GM18907 (cell line): Measurements from ENCODE around the gene ETV7.
"Not testable (repeated sequence)": the region's sequence is repeated elsewhere in the genome, so short reads cannot be mapped to it uniquely, and the experiment has no call there.

Experiments used
- ATAC-seq: cut with Tn5 transposase; IDR thresholded peaks from one replicate; pipeline ENCODE4 v1.9.1; 2021; ENCODE audit warnings: mild to moderate bottlenecking, moderate library complexity; ENCODE audit not compliant: unreplicated experiment

ETV7 gene

GRCh38 chr6:36343109-36343680, 44.3 kb downstream of the ETV7 start:
- no peak for ATAC-seq

- no peak for ATAC-seq
These were observed 46.6 kb downstream of the ETV7 start for GRCh38 chr6:36340618-36341454.

- ATAC-seq: no peak
These were observed 47.2 kb downstream of the ETV7 start for GRCh38 chr6:36340306-36340617.

GRCh38 chr6:36339146-36339545, 48.3 kb downstream of the ETV7 start:
- no peak for ATAC-seq

- ATAC-seq: not testable (repeated sequence)
These were observed 49.2 kb downstream of the ETV7 start for GRCh38 chr6:36338223-36338622.

GRCh38 chr6:36337814-36338213, 49.7 kb downstream of the ETV7 start:
- no peak for ATAC-seq

DNA sequence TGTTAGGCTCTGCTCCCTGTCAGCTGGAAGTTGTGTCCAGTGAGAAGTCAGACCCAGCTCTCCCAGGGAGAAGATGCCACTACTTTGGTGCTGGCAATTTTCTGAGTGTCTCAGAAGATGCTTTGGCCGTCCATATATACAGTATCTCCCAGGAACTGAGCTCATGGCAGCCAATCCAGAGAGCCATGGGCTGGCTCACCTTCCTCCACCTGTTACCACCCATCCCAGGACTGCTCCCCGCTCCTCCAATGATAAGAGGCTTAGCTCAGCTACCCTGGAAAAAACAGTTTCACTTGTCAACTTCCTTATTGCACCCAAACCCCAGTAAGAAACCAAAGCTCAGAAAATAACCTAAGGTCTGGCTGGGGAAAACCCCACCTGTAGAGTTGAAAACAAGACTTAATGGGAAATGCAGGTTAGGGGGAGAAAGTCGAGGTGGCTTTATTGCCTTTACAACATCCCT, 50.7 kb downstream of the ETV7 start, which contains the start of gene BNIP5:
TSS of gene BNIP5 (minus strand) at position 110 of the 463 bp plus-strand sequence. CDS start 6,198 bp downstream, outside the sequence.
- no peak for ATAC-seq

DNA sequence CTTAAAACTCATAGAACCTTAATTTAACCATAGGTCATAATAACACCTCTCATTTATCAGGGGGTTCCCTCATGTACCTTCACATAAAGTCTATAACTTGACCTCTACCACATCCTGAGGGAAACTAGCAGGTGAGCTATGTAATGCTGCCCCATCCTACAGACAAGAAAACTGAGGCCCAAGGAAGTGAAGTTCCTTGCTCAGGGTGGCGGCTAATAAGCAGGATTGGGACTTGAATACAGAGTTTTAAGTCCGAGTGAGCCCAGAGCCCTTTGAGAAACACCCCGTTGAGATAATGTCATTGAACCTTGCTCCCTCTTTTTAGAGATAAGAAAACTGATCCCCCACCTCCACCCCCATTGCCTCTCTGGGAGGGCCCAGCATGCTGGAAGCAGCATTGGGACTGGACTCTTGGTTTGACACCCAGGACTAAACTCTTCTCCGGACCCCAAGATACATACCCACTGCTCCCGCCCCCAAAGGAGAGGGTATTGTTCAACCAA, 51.2 kb downstream of the ETV7 start:
- no peak for ATAC-seq

DNA sequence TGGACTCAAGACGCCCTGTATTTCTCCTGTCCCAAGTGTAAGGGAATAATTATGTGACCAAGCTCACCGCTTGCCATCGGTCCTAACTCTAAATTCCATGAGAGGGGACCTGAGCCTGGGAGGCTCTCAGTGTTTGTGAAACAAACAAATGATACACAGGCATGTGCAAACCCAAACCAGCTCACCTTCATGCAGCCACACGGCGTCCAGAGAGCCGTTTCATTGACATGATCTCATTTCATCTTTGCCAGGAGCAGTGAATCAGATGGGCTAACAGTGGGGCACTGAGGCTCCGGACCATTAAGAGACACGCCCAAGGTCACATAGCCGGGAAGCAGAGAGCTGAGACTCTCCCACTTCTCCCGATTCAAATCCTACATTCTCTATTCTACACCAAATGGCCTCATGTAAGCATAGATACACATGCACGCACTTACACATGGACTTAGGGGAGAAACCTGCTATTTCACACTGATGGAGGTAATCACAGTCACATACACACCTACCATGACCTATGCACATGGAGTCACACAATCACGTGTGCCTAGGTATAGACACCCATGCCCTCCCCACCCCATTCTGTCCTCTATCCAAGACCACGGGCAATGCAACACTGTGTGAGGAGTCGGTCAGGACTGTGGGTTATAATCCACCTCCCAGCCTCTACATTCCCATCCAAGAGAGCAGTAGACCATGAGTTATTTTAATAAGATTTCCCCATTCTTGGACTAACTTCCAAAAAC, 51.8 kb downstream of the ETV7 start:
- no peak for ATAC-seq

GRCh38 chr6:36334832-36335459, 52.5 kb downstream of the ETV7 start:
- ATAC-seq: no peak

DNA sequence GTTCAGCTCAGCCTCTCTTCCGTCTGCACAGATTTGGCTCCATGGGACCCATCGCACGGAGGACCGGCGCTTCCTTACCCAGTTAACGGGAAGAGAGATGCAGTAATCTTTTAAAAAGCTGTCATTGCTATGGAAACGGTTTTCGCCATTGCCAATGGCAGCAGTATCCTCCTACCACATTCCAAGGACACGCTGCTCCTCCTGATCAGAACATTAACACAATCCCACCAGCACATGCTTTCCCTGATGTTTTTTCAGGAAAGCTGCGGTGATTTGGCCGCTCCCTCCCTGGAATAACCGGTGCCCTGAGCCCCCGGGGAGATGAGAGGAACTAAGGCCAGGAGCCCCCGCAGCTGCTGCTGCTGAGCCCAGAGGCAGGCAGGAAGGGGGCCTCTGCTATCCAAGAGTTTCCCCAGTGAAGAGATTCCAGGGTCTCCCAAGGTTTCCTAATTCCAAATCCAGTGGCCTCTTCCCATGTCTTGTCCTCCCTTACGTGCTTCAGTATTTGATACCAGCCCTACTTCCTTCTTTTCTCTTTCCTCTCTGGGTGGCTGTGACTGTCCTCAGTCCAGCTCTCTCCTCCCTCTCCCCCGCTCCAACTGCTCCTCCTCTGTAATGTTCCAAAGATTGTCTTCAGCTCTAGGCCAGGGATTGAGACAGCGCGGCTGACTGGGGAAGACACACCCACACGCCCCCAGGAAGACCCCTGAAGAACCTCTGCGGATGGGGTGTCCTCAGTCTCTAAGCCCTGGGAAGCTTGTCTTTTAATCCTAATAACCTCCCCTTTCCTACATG, 53.3 kb downstream of the ETV7 start:
- no peak for ATAC-seq

DNA sequence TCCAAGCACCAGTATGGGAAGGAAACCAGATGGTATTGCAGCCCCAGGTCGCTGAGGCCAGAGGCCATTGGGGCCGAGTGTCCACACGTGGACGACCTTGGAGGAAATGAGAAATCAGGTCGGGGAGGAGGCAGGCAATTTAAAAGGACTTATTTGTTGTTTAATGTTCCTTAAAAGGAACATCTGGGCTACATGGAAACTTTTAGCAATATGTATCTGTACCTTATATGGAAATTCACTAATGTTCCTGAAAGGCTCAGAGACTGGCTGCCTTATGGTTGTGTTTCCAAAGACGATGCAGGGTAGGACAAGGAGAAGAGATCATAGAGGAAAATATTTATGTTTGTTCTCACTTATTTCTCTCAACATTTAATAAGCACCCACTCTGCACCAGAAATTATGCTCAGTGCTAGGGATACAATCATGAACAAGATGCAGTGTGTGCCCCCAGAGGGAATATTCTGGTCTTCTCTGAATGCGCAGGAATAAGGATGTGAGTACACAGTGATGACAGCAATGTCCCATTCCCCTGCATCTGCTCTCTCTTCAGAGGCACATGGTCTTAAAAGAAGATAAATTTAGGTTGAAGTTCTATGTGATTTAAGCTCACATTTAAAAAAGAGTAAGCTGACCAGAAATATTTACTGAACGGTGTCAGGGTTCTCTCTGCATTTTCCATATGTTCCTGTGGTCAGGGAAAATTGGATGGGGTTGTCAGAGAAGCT, 54.1 kb downstream of the ETV7 start:
- no peak for ATAC-seq

- ATAC-seq: no peak
These were observed 56.1 kb downstream of the ETV7 start for GRCh38 chr6:36331381-36331780.

GRCh38 chr6:36330366-36330765, 57.1 kb downstream of the ETV7 start:
- ATAC-seq: no peak

GRCh38 chr6:36329798-36330291, 57.6 kb downstream of the ETV7 start:
- no peak for ATAC-seq

- no peak for ATAC-seq
These were observed 58.9 kb downstream of the ETV7 start for GRCh38 chr6:36328600-36328999.

DNA sequence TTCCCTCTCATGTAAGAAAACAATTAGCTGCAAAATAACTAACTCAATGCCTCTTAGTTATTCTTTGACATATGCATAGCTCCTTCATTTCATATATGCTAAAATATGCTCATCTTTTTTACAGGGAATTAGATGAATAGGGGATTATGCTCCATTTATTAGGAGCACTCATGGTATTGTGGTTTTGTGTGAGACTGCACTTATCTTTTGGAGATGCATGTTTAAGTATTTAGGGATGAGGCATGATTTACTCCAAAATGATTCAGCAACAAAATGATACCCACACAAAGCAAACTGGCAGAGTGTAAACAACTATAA, 59.6 kb downstream of the ETV7 start:
- no peak for ATAC-seq

GRCh38 chr6:36327226-36327918, 60.1 kb downstream of the ETV7 start:
- no peak for ATAC-seq

GRCh38 chr6:36326356-36326995, 61.0 kb downstream of the ETV7 start:
- no peak for ATAC-seq
